Heart right ventricle (tissue), 16 donors: ENCODE measurements around the gene RGP1. TPM values are rescaled to one million over a fixed set of nuclear protein-coding genes. Genes with fewer than 3 reads are reported as not detected.

Source experiments
- ATAC-seq, 8 donors: fragments of 200-7000 bp; cut with Tn5 transposase; one replicate each; pipeline ENCODE4 v1.9.1; 2020; ENCODE audit warnings: mild to moderate bottlenecking in 8 of 8, moderate library complexity in 8 of 8, moderate number of reproducible peaks in 1 of 8
- DNase-seq, 2 donors: peaks; one replicate each; pipeline ENCODE4 v3.0.0-alpha.2; 2020
- H3K27ac ChIP-seq, 10 donors: fragments of 200-600 bp; sonication (generic) in 2 of 10; one replicate each; pipeline versions ENCODE4 v1.5.0 to v1.8.0; 2020 to 2022; ENCODE audit warnings: mild to moderate bottlenecking in 3 of 10
- H3K27me3 ChIP-seq, 7 donors: fragments of 200-600 bp; one replicate each; pipeline ENCODE4 v1.8.0; 2021 to 2022; ENCODE audit warnings: mild to moderate bottlenecking in 2 of 7
- H3K36me3 ChIP-seq, 9 donors: fragments of 200-600 bp; sonication (generic) in 1 of 9; one replicate each; pipeline versions ENCODE4 v1.5.0 to v1.8.0; 2020 to 2022; ENCODE audit warnings: mild to moderate bottlenecking in 2 of 9
- H3K4me1 ChIP-seq, 9 donors: fragments of 200-600 bp; sonication (generic) in 1 of 9; one replicate each; pipeline versions ENCODE4 v1.5.0 to v1.8.0; 2020 to 2022; ENCODE audit warnings: mild to moderate bottlenecking in 4 of 9
- H3K4me3 ChIP-seq, 10 donors: fragments of 200-600 bp; sonication (generic) in 2 of 10; one replicate each; pipeline versions ENCODE4 v1.5.0 to v1.8.0; 2020 to 2022; ENCODE audit warnings: mild to moderate bottlenecking in 7 of 10, moderate library complexity in 2 of 10
- H3K9me3 ChIP-seq, 11 donors: fragments of 200-600 bp in 10 of 11; sonication (generic) in 2 of 11; one replicate each; pipeline versions ENCODE4 v1.5.0 to v1.8.0; 2013 to 2022; ENCODE audit warnings: mild to moderate bottlenecking in 2 of 11, control low read depth in 1 of 11, moderate library complexity in 1 of 11
- CTCF ChIP-seq, 9 donors: fragments of 200-600 bp; sonication (generic) in 2 of 9; IDR thresholded peaks; one replicate each; pipeline versions ENCODE4 v1.5.0 to v1.8.0; 2021 to 2022; ENCODE audit warnings: antibody characterized with exemption in 9 of 9, mild to moderate bottlenecking in 5 of 9, moderate library complexity in 1 of 9
- WGBS, 2 donors: extraction: QIAGEN DNeasy Blood & Tissue Kit; methylation state at CpG; one replicate each; pipeline ENCODE4 v1.1.7; 2013; ENCODE audit warnings: inconsistent platforms in 1 of 2; 5-methylcytosine and 5-hydroxymethylcytosine counted together
- intact Hi-C, 10 donors: fragments of 100-400 bp; cut with DNase I; formaldehyde crosslinking; loops; one replicate each; pipeline versions ENCODE4 v1.11.1 to v1.14.2; 2022
- polyA plus RNA-seq, 2 donors: library from polyadenylated mRNA; stranded (reverse); fragments of 200-250 nt; gene quantifications; one replicate each; pipeline ENCODE4 v1.2.3, GENCODE V29; 2013
- total RNA-seq, 10 donors: library from RNA; stranded (reverse); fragmentation: NEBNext Ultra II Directional in 3 of 10; extraction: Animal tissue kit (Norgen Biotek cat#: 25700) in 3 of 10; gene quantifications; one replicate each; pipeline versions ENCODE4 v1.2.1 to v1.2.4, GENCODE V29; 2021 to 2023
- donor health status: Arrhythmogenic right ventricular cardiomyopathy.
- donor health status: ischemic (EF 13 %, LVEDD 7.1; RV severe dilation, severe dysfunction).
- donor health status: healthy with polysubstance abuse.
- donor health status: DM: no; HTN: yes; CAD: no.
- donor health status: DM: no; HTN: no; CAD: no.
- donor health status: ischemic (EF 25% LVEDD 6.9; RV normal size, moderate dysfunction).
- donor health status: ischemic (EF 25% LVEDD 5.7; RV mildly dilated, moderate dysfunction).
- donor health status: healthy.
- donor health status: DM: yes; HTN: yes; CAD: no.
- donor health status: Ischemic cardiomyopathy.
- donor health status: ischemic (EF 35%, LVEDD 5.7; RV mildly dilated, moderate dysfunction).
- donor health status: nonischemic (EF 11% LVEDD 7.7; RV severe dilation, severe dysfunction).
- donor health status: DM: yes; HTN: yes; CAD: no.
- donor health status: PGD.
- donor health status: ischemic (EF 29% LVEDD 5.4; RV normal size, mild dysfunction).
- donor health status: nonischemic (EF 23%, LVEDD 6.1; RV moderate dilation, normal function).

RGP1 gene
- total and polyA plus RNA-seq, 12 donors: 8.2 to 39.4 (median 32.1) TPM

DNA sequence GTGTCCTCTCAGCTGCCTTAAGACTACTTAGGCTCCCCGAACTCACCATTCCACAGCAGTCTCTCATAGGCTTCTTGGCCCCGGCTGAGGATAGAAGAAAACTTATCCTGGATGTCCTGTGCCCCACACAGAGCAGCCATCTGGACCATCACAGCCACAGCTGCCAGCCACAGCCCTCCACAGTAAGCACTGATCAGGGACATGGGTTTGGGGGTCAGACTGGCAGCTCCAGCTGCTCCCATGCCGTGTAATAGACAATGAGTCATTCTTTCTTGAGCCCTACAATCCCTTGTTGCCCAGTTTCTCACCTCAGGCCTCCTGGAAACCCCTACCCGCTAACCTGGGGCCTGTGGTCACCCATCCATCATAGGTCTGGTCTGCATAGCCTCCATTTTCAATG, 10.9 kb upstream of the RGP1 start:
- DNase-seq (no peak), ATAC-seq (no peak)
- 85 to 88% methylated on average over 4 of the region's 4 CpGs for WGBS, 2 donors
- peaks cover 0 to 97% (median 71%) of the 10 kb centered on the region in 9 donors for H3K36me3 ChIP-seq
- peaks cover 5 to 29% (median 14%) of the 10 kb centered on the region in 9 donors for H3K4me1 ChIP-seq
- H3K27me3 ChIP-seq: no peaks in the 10 kb centered on the region
- intact Hi-C loops: loop anchor here in 2 of 10 donors (10.0 kb wide), 2 partner anchors 77 to 83 kb away; partner anchors contain the start of genes CCDC107 (in 1 of the 2), HINT2 (in 1 of the 2), RMRP (in 1 of the 2) and SIT1 (in 1 of the 2)
- no peak overlapping the region for H3K4me3 ChIP-seq
- H3K27ac ChIP-seq: no peak overlapping the region
- TF ChIP-seq CTCF (IDR thresholded peaks at IDR 0.05): no peak
- H3K9me3 ChIP-seq: no peaks in the 10 kb centered on the region

- ATAC-seq (no peak), DNase-seq (no peak)
- Histone ChIP-seq H3K9me3 (no peaks in the 10 kb centered on the region), H3K4me1 (peaks cover 0 to 28% (median 6%) of the 10 kb centered on the region in 9 donors), H3K4me3 (no peak overlapping the region), H3K36me3 (peaks cover 0 to 100% (median 78%) of the 10 kb centered on the region in 9 donors), H3K27ac (no peak overlapping the region), H3K27me3 (no peaks in the 10 kb centered on the region)
- WGBS, 2 donors: 84% methylated on average over 7 of the region's 7 CpGs
- TF ChIP-seq CTCF (IDR thresholded peaks at IDR 0.05): no peak
- intact Hi-C loops: loop anchor here in 2 of 10 donors (10.0 kb wide), 2 partner anchors 76 to 84 kb away; partner anchors contain the start of genes CCDC107 (in 1 of the 2), HINT2 (in 1 of the 2), RMRP (in 1 of the 2) and SIT1 (in 1 of the 2)
These were observed 10.2 kb upstream of the RGP1 start for GRCh38 chr9:35738924-35739323.

- H3K4me1 ChIP-seq: peaks cover 0 to 37% (median 15%) of the 10 kb centered on the region in 9 donors
- no peaks in the 10 kb centered on the region for H3K9me3 ChIP-seq
- ATAC-seq: no peak
- no peaks in the 10 kb centered on the region for H3K27me3 ChIP-seq
- 86 to 88% methylated on average over 6 of the region's 6 CpGs for WGBS, 2 donors
- H3K36me3 ChIP-seq: peaks cover 0 to 100% (median 88%) of the 10 kb centered on the region in 9 donors
- intact Hi-C loops: no loop called here
- DNase-seq: no peak
- TF ChIP-seq CTCF (IDR thresholded peaks at IDR 0.05): no peak
- no peak overlapping the region for H3K4me3 ChIP-seq
- H3K27ac ChIP-seq: no peak overlapping the region
These were observed 8.8 kb upstream of the RGP1 start for GRCh38 chr9:35740243-35740642.

GRCh38 chr9:35741740-35742139, 7.3 kb upstream of the RGP1 start:
- intact Hi-C loops: no loop called here

More at GRCh38 chr9:35741740-35742139, 7.3 kb upstream of the RGP1 start:
- Histone ChIP-seq H3K36me3 (peaks cover 0 to 95% (median 74%) of the 10 kb centered on the region in 9 donors), H3K27me3 (no peaks in the 10 kb centered on the region), H3K9me3 (no peaks in the 10 kb centered on the region), H3K4me3 (no peak overlapping the region), H3K4me1 (peaks cover 0 to 47% (median 30%) of the 10 kb centered on the region in 9 donors), H3K27ac (no peak overlapping the region)
- TF ChIP-seq CTCF (IDR thresholded peaks at IDR 0.05): no peak
- ATAC-seq (peak in 1 of 8 donors; percentile 30), DNase-seq (no peak)
- WGBS, 2 donors: 74 to 79% methylated on average over 7 of the region's 7 CpGs
